ENCODE measurements around the gene EPHB6.

- TF ChIP-seq CTCF (IDR thresholded peaks at IDR 0.05) (no peak), ZFX (IDR thresholded peaks at IDR 0.05; ENCODE audit: borderline replicate concordance) (no peak)
Measured at GRCh38 chr7:142915315-142915714, 60.4 kb downstream of the EPHB6 start.
